AG09319 (cell line): Measurements from ENCODE around the gene MEGF11.

Experiments
- DNase-seq: peaks from one replicate; pipeline ENCODE4 v3.0.0-alpha.2; 2010; ENCODE audit warnings: low read depth; ENCODE audit errors: extremely low read depth
- CTCF ChIP-seq: IDR thresholded peaks from 2 replicates; pipeline ENCODE4 v1.5.1; 2011; ENCODE audit warnings: low read depth, mild to moderate bottlenecking, inconsistent platforms, low read length, moderate library complexity

MEGF11 gene

GRCh38 chr15:65845826-65846519 is 407.6 kb downstream of the MEGF11 start:
- no peak for TF ChIP-seq CTCF

More at GRCh38 chr15:65845826-65846519, 407.6 kb downstream of the MEGF11 start:
- no peak for DNase-seq
